HepG2 (cell line): ENCODE data around the gene GPR162. TPM values are rescaled to one million over a fixed set of nuclear protein-coding genes. Genes with fewer than 3 reads are reported as not detected.

Experiments used
- ATRX ChIP-seq: sonication (generic); formaldehyde crosslinking; IDR thresholded peaks from 2 replicates; pipeline ENCODE4 v1.4.0; 2020; ENCODE audit warnings: missing genetic modification reagents, borderline replicate concordance
- FOXO1 ChIP-seq: sonication (generic); formaldehyde crosslinking; IDR thresholded peaks from 2 replicates; pipeline ENCODE4 v1.4.0; 2020; ENCODE audit warnings: missing genetic modification reagents
- HDAC2 ChIP-seq: sonication (generic); formaldehyde crosslinking; IDR thresholded peaks from 2 replicates; pipeline ENCODE4 v1.4.0; 2020; ENCODE audit warnings: missing genetic modification reagents
- HOXA7 ChIP-seq: sonication (generic); formaldehyde crosslinking; IDR thresholded peaks from 2 replicates; pipeline ENCODE4 v1.8.1; 2022; ENCODE audit warnings: mild to moderate bottlenecking, missing genetic modification reagents, moderate library complexity
- IRX3 ChIP-seq: sonication (generic); formaldehyde crosslinking; IDR thresholded peaks from 2 replicates; pipeline ENCODE4 v1.8.1; 2023; ENCODE audit warnings: mild to moderate bottlenecking, low read depth, missing genetic modification reagents, borderline replicate concordance
- MIXL1 ChIP-seq: IDR thresholded peaks from 2 replicates; pipeline ENCODE4 v1.6.1; 2016
- NFATC3 ChIP-seq: sonication (generic); formaldehyde crosslinking; IDR thresholded peaks from 2 replicates; pipeline ENCODE4 v1.5.1; 2020; ENCODE audit warnings: mild to moderate bottlenecking, missing genetic modification reagents
- NFRKB ChIP-seq: fragments of 450-650 bp; IDR thresholded peaks from 2 replicates; pipeline ENCODE4 v1.6.1; 2017
- PLRG1 ChIP-seq: fragments of 450-650 bp; conservative IDR thresholded peaks from 2 replicates; pipeline ENCODE4 v1.6.1; 2016
- TCF7 ChIP-seq: sonication (generic); IDR thresholded peaks from 2 replicates; pipeline ENCODE4 v1.6.1; 2016; ENCODE audit warnings: antibody characterized with exemption, low read depth
- ZNF17 ChIP-seq: sonication (generic); formaldehyde crosslinking; IDR thresholded peaks from 2 replicates; pipeline ENCODE4 v1.5.0; 2020; ENCODE audit warnings: mild to moderate bottlenecking, missing genetic modification reagents
- ZNF225 ChIP-seq: sonication (generic); formaldehyde crosslinking; IDR thresholded peaks from 2 replicates; pipeline ENCODE4 v1.4.0; 2020; ENCODE audit warnings: mild to moderate bottlenecking, missing genetic modification reagents
- ZNF230 ChIP-seq: sonication (generic); formaldehyde crosslinking; IDR thresholded peaks from 2 replicates; pipeline ENCODE4 v1.4.0; 2020; ENCODE audit warnings: mild to moderate bottlenecking, missing genetic modification reagents
- ZNF550 ChIP-seq: sonication (generic); formaldehyde crosslinking; IDR thresholded peaks from 2 replicates; pipeline ENCODE4 v1.4.0; 2020; ENCODE audit warnings: mild to moderate bottlenecking, missing genetic modification reagents, borderline replicate concordance
- ZNF556 ChIP-seq: sonication (generic); formaldehyde crosslinking; IDR thresholded peaks from 2 replicates; pipeline ENCODE4 v1.4.0; 2020; ENCODE audit warnings: mild to moderate bottlenecking, missing genetic modification reagents, borderline replicate concordance
- ZNF781 ChIP-seq: sonication (generic); formaldehyde crosslinking; IDR thresholded peaks from 2 replicates; pipeline ENCODE4 v1.5.1; 2020; ENCODE audit warnings: borderline replicate concordance, mild to moderate bottlenecking, missing genetic modification reagents; ENCODE audit errors: not compliant biosample characterization
- ZNF891 ChIP-seq: sonication (generic); formaldehyde crosslinking; IDR thresholded peaks from 2 replicates; pipeline ENCODE4 v1.5.0; 2020; ENCODE audit warnings: mild to moderate bottlenecking, missing genetic modification reagents
- polyA plus RNA-seq, 8 experiments: library from polyadenylated mRNA; depleted of rRNA in 3 of 8; stranded (reverse) in 7 of 8; unstranded in 1 of 8; fragments of >200 nt; fragmentation: Illumina TruSeq in 4 of 8; extraction: Trizol in 4 of 8; gene quantifications; 2 replicates each; pipeline versions ENCODE4 v1.2.1 to v1.2.3, GENCODE V29; 2011 to 2016; ENCODE audit warnings: low read depth in 4 of 8, missing spikeins in 1 of 8, mixed read lengths in 1 of 8; ENCODE audit not compliant: insufficient read depth in 1 of 8
- total RNA-seq, 5 experiments: library from RNA; depleted of rRNA; stranded (reverse); fragments of >200 nt; fragmentation: Illumina TruSeq; extraction: Trizol; gene quantifications; 2 replicates each; pipeline ENCODE4 v1.2.3, GENCODE V29; 2016; ENCODE audit warnings: low read depth in 1 of 5
- TF ChIP-seq, protein P1 (sequence below): sonication (generic); formaldehyde crosslinking; IDR thresholded peaks from 2 replicates; pipeline ENCODE4 v1.9.0; 2021; ENCODE audit warnings: missing genetic modification reagents, borderline replicate concordance
- TF ChIP-seq, protein P2 (sequence below): sonication (generic); formaldehyde crosslinking; IDR thresholded peaks from 2 replicates; pipeline ENCODE4 v1.4.0; 2020; ENCODE audit warnings: mild to moderate bottlenecking, missing genetic modification reagents
- TF ChIP-seq, protein P3 (sequence below): sonication (generic); formaldehyde crosslinking; IDR thresholded peaks from 2 replicates; pipeline ENCODE4 v1.5.1; 2020; ENCODE audit warnings: mild to moderate bottlenecking, missing genetic modification reagents, borderline replicate concordance
- TF ChIP-seq, protein P4 (sequence below): sonication (generic); formaldehyde crosslinking; conservative IDR thresholded peaks from 2 replicates; pipeline ENCODE4 v1.8.0; 2022; ENCODE audit warnings: missing genetic modification reagents

Gene GPR162
- total and polyA plus RNA-seq, 2 of the 13 experiments (the other 11 are each of a cell fraction or from before 2014, with no cell fraction given) = 0.08 TPM; not detected in 1

DNA sequence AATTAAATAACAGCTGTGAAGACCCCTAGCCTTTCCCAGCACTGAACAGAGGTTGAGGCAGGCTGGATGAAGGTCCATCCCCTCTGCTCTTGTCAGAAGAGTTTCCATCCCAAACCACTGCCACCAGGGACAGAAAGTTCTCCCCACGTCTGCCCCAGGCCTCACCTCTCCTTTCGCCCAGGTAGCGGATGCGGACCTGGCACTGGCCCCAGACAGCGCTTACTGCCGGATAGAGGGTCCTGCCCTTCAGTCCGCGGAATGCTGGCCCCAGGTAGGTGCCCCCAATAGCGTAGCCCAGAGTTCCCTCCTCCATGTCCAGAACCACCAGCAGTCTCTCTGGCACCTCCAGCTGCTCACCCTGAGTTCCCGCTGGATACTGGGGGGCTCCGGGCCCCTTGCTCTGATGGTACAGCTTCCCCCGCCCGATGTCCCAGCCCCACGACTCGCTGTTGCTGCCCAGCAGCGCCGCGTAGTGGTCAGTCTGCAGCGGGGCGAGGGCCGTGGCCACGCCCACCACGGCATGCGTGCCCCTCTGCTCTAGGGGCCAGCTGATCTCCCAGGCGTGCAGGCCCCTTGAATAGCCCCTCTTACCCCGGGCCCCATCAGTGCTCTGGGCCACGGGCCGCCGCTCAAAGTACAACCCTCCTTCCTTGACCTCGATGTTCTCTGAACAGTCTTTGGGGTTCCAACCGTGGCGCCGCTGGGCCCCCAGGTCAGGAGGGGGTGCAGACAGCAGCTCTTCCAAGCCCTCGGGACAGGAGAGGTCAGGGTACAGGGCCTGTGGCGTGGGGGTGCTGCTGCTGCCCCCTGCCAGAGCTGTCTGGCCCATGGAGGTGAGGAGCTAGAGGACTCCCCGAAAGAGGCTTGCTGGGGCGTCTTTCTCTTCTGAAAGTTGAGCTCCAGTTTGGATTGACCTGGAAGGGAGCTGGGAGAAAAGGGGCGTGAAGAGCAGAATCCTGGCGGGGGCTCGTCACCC is 50.7 kb downstream of the GPR162 start (continued):
- TF ChIP-seq IRX3 (CRISPR knock-in tag) = no peak
- 0 out of 2 replicates have a peak, but pooled peaks have one; percentile 31 for TF ChIP-seq ZNF225 (CRISPR knock-in tag)
- TF ChIP-seq ZNF781 (CRISPR knock-in tag) = peak; percentile 23
- TF ChIP-seq NFRKB = no peak
- TF ChIP-seq FOXO1 (CRISPR knock-in tag) = peak; percentile 41; the same call in 1 of the 2 replicates
- peak; percentile 81 for TF ChIP-seq HOXA7 (CRISPR knock-in tag)
- TF ChIP-seq HDAC2 (CRISPR knock-in tag) = peak; percentile 83
- TF ChIP-seq ZNF550 = no peak; the same call in 1 of the 2 replicates
- no peak for TF ChIP-seq NFATC3
- TF ChIP-seq ZNF891 (CRISPR knock-in tag) = no peak
- no peak for TF ChIP-seq ZNF17
- no peak for TF ChIP-seq PLRG1
- peak; percentile 62; the same call in 1 of the 2 replicates for TF ChIP-seq ZNF556 (CRISPR knock-in tag)
- TF ChIP-seq MIXL1 = no peak
- TF ChIP-seq TCF7 = no peak
- TF ChIP-seq, protein P1, sequence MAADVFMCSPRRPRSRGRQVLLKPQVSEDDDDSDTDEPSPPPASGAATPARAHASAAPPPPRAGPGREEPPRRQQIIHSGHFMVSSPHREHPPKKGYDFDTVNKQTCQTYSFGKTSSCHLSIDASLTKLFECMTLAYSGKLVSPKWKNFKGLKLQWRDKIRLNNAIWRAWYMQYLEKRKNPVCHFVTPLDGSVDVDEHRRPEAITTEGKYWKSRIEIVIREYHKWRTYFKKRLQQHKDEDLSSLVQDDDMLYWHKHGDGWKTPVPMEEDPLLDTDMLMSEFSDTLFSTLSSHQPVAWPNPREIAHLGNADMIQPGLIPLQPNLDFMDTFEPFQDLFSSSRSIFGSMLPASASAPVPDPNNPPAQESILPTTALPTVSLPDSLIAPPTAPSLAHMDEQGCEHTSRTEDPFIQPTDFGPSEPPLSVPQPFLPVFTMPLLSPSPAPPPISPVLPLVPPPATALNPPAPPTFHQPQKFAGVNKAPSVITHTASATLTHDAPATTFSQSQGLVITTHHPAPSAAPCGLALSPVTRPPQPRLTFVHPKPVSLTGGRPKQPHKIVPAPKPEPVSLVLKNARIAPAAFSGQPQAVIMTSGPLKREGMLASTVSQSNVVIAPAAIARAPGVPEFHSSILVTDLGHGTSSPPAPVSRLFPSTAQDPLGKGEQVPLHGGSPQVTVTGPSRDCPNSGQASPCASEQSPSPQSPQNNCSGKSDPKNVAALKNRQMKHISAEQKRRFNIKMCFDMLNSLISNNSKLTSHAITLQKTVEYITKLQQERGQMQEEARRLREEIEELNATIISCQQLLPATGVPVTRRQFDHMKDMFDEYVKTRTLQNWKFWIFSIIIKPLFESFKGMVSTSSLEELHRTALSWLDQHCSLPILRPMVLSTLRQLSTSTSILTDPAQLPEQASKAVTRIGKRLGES = peak; percentile 41; the same call in 1 of the 2 replicates
- TF ChIP-seq ZNF230 (CRISPR knock-in tag) = 0 out of 2 replicates have a peak, but pooled peaks have one; percentile 45
- TF ChIP-seq, protein P2, sequence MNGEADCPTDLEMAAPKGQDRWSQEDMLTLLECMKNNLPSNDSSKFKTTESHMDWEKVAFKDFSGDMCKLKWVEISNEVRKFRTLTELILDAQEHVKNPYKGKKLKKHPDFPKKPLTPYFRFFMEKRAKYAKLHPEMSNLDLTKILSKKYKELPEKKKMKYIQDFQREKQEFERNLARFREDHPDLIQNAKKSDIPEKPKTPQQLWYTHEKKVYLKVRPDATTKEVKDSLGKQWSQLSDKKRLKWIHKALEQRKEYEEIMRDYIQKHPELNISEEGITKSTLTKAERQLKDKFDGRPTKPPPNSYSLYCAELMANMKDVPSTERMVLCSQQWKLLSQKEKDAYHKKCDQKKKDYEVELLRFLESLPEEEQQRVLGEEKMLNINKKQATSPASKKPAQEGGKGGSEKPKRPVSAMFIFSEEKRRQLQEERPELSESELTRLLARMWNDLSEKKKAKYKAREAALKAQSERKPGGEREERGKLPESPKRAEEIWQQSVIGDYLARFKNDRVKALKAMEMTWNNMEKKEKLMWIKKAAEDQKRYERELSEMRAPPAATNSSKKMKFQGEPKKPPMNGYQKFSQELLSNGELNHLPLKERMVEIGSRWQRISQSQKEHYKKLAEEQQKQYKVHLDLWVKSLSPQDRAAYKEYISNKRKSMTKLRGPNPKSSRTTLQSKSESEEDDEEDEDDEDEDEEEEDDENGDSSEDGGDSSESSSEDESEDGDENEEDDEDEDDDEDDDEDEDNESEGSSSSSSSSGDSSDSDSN (CRISPR knock-in tag) = peak; percentile 14; the same call in 1 of the 2 replicates
- TF ChIP-seq, protein P3, sequence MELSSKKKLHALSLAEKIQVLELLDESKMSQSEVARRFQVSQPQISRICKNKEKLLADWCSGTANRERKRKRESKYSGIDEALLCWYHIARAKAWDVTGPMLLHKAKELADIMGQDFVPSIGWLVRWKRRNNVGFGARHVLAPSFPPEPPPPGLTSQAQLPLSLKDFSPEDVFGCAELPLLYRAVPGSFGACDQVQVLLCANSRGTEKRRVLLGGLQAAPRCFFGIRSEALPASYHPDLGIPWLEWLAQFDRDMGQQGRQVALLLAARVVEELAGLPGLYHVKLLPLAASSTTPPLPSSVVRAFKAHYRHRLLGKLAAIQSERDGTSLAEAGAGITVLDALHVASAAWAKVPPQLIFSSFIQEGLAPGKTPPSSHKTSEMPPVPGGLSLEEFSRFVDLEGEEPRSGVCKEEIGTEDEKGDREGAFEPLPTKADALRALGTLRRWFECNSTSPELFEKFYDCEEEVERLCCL (CRISPR knock-in tag) = no peak
- TF ChIP-seq, protein P4, sequence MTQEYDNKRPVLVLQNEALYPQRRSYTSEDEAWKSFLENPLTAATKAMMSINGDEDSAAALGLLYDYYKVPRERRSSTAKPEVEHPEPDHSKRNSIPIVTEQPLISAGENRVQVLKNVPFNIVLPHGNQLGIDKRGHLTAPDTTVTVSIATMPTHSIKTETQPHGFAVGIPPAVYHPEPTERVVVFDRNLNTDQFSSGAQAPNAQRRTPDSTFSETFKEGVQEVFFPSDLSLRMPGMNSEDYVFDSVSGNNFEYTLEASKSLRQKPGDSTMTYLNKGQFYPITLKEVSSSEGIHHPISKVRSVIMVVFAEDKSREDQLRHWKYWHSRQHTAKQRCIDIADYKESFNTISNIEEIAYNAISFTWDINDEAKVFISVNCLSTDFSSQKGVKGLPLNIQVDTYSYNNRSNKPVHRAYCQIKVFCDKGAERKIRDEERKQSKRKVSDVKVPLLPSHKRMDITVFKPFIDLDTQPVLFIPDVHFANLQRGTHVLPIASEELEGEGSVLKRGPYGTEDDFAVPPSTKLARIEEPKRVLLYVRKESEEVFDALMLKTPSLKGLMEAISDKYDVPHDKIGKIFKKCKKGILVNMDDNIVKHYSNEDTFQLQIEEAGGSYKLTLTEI (CRISPR knock-in tag) = no peak
- no peak for TF ChIP-seq ATRX (CRISPR knock-in tag)
